GM10266 (cell line): Measurements from ENCODE around the gene DESI2.
"Not testable (repeated sequence)": the region's sequence is repeated elsewhere in the genome, so short reads cannot be mapped to it uniquely, and the experiment has no call there.

ENCODE experiments used
- DNase-seq: peaks from one replicate; pipeline ENCODE4 v3.0.0; 2012; ENCODE audit errors: extremely low spot score
- TF ChIP-seq, protein P1 (sequence below): IDR thresholded peaks from 2 replicates; pipeline ENCODE4 v1.5.1; 2012; ENCODE audit warnings: mild to moderate bottlenecking, low read depth; ENCODE audit not compliant: control insufficient read depth, insufficient read depth; ENCODE audit errors: missing control alignments

Gene DESI2

DNA sequence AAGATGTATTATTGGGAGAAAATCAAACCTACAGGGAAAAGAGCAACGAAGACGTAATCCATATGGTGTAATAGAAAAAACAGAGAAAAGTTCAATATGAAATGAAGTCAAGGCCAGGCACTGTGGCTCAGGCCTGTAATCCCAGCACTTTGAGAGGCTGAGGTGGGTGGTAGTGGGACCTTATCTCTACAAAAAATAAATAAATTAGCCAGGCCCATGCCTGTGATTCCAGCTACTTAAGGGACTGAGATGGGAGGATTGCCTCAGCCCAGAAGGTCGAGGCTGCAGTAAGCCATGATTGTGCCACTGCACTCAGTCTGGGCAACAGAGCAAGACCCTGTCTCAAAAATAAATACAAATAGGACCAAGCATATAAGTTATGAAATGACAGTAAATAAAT lies 11.4 kb downstream of the DESI2 start:
- no peak for DNase-seq
- TF ChIP-seq, protein P1, sequence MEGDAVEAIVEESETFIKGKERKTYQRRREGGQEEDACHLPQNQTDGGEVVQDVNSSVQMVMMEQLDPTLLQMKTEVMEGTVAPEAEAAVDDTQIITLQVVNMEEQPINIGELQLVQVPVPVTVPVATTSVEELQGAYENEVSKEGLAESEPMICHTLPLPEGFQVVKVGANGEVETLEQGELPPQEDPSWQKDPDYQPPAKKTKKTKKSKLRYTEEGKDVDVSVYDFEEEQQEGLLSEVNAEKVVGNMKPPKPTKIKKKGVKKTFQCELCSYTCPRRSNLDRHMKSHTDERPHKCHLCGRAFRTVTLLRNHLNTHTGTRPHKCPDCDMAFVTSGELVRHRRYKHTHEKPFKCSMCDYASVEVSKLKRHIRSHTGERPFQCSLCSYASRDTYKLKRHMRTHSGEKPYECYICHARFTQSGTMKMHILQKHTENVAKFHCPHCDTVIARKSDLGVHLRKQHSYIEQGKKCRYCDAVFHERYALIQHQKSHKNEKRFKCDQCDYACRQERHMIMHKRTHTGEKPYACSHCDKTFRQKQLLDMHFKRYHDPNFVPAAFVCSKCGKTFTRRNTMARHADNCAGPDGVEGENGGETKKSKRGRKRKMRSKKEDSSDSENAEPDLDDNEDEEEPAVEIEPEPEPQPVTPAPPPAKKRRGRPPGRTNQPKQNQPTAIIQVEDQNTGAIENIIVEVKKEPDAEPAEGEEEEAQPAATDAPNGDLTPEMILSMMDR = no peak

DNA sequence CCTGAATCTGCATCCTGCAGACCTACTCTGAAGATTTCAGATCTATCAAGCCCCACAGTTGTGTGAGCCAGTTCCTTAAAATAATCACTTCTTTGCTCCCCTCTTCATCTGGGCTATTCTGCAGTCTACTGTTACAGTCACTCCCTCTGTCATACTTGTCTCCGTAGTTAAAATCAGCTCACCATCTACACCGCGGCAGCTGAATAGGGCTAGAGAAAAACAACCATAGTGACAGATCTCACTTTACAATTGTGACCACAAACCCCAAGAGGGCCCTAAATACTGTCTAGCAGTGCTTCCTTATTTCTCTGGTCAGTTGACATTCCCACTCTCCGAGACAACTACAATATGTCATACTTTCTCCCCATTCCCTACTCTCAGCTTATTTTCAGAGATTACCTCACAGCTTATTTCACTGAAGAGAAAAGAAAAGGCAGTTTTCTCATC lies 12.9 kb downstream of the DESI2 start:
- no peak for DNase-seq
- TF ChIP-seq, protein P1 = no peak

DNA sequence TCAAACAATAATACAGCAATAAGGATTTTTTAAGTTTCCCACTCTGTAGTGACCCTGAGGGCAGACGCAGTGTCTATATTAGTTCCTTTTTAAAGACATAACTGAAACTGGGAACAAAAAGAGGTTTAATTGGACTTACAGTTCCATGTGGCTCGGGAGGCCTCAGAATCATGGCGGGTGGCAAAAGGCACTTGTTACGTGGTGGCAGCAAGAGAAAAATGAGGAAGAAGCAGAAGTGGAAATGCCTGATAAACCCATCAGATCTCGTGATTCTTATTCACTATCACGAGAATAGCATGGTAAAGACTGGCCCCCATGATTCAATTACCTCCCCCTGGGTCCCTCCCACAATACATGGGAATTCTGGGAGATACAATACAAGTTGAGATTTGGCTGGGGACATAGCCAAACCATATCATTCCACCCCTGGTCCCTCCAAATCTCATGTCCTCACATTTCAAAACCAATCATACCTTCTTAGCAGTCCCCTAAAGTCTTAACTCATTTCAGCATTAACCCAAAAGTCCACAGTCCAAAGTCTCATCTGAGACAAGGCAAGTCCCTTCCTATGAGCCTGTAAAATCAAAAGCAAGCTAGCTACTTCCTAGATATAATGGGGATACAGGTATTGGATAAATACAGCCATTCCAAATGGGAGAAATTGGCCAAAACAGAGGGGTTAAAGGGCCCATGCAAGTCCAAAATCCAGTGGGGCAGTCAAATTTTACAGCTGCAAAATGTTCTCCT lies 13.9 kb downstream of the DESI2 start:
- not testable (repeated sequence) for DNase-seq

- no peak for DNase-seq
- TF ChIP-seq, protein P1 = no peak
These were observed 14.9 kb downstream of the DESI2 start for GRCh38 chr1:244667797-244668196.

DNA sequence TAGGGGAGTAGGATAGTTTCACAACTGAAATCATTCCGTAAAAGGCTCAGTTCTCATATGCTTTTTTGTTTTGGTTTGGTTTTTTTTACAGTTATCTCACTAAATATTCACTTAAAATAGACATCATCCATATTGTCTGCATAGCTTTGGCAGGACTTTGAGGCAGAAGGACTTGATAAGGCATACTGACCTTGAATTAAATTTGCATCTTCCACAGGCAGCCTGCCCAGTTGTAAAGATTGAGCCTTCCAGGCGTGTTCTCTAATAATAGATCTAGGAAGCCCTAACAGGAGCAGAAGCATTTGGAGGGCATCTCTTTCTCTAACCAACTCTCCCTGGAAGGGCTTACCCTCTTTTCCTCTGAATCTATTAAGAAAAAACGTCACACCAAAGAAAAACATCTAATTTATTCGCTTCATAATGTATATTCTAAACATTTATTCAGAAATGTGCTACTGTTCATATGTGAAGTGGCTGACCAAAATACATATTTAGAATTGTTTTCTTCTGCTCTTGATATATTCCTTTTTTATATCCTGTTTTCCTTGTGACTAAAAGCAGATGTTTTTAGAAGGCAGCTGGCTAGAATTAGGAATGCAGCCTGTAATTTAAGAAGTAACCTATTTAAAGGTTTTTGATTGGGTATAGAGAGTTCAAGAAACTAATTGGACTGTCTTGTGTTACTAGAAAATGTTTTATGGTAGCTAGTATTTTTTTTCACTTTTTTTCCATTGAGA lies 20.2 kb downstream of the DESI2 start:
- DNase-seq = no peak
- TF ChIP-seq, protein P1 = no peak

DNA sequence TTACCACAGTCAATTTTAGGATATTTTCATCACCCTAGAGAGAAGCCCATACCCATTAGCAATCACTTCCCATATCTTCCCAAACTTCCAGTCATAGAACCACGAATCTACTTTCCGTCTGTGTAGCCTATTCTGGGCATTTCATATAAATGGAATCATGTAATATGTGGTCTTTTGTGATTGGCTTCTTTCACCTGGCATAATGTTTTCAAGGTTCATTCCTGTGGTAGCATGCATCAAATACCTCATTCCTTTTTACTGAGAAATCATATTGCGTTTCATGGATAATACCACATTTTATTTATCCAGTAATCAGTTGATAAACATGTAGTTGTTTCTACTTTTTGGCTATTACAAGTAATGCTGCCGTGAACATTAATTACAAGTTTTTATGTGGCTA lies 21.5 kb downstream of the DESI2 start:
- no peak for DNase-seq
- TF ChIP-seq, protein P1 = no peak

DNA sequence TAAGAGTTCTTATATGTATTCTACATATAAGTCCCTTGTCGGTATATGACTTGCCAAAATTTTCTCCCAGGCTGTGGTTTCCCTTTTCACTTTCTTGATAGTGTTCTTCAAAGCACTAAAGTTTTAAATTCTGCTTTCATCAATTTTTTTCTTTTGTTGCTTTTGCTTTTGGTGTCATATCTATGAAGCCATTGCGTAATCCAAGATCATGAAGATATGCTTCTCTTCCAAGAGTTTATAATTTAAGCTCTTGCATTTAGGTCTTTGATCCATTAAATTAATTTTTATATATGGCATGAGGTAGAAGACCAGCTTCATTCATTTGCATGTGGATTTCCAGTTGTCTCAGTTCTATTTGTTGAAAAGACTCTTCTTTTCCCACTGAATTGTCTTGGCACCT lies 22.2 kb downstream of the DESI2 start:
- TF ChIP-seq, protein P1 = no peak
- no peak for DNase-seq
